Neural progenitor cell (in vitro differentiated cells): ENCODE results near the gene AQP5. TPM values are rescaled to one million over a fixed set of nuclear protein-coding genes. Genes with fewer than 3 reads are reported as not detected.

Source experiments
- DNase-seq: peaks from one replicate; pipeline ENCODE4 v3.0.0-alpha.2; 2016; ENCODE audit warnings: low spot score
- H2AFZ ChIP-seq: fragments of 200-600 bp; sonication (generic); replicated peaks from 2 replicates; pipeline ENCODE4 v1.6.1; 2016; ENCODE audit warnings: antibody characterized with exemption
- H3F3A ChIP-seq: fragments of 200-600 bp; sonication (generic); 2 replicates; pipeline ENCODE4 v1.6.1; 2016; ENCODE audit warnings: antibody characterized with exemption, low read depth
- H3K27ac ChIP-seq: fragments of 200-600 bp; sonication (generic); 2 replicates; pipeline ENCODE4 v1.5.1; 2016; ENCODE audit warnings: mild to moderate bottlenecking
- H3K27me3 ChIP-seq: fragments of 200-600 bp; sonication (generic); 2 replicates; pipeline ENCODE4 v1.6.1; 2016; ENCODE audit warnings: mild to moderate bottlenecking, moderate library complexity
- H3K36me3 ChIP-seq: fragments of 200-600 bp; sonication (generic); 2 replicates; pipeline ENCODE4 v1.5.1; 2016
- H3K4me1 ChIP-seq: fragments of 200-600 bp; sonication (generic); 2 replicates; pipeline ENCODE4 v1.6.1; 2016; ENCODE audit warnings: mixed run types
- H3K4me2 ChIP-seq: fragments of 200-600 bp; sonication (generic); 2 replicates; pipeline ENCODE4 v1.6.1; 2016
- H3K4me3 ChIP-seq: fragments of 200-600 bp; sonication (generic); 2 replicates; pipeline ENCODE4 v1.5.1; 2016
- H3K79me2 ChIP-seq: fragments of 200-600 bp; sonication (generic); 2 replicates; pipeline ENCODE4 v1.6.1; 2016; ENCODE audit warnings: low read depth
- H3K9ac ChIP-seq: fragments of 200-600 bp; sonication (generic); 2 replicates; pipeline ENCODE4 v1.6.1; 2016
- H3K9me3 ChIP-seq: fragments of 200-600 bp; sonication (generic); 2 replicates; pipeline ENCODE4 v1.5.1; 2016; ENCODE audit warnings: low read depth
- H4K20me1 ChIP-seq: fragments of 200-600 bp; sonication (generic); 2 replicates; pipeline ENCODE4 v1.6.1; 2016; ENCODE audit warnings: low read depth
- H3K27ac Mint-ChIP-seq: 3 replicates; pipeline ENCODE4 v1.8.0; 2021; ENCODE audit warnings: mixed read lengths
- H3K27me3 Mint-ChIP-seq: 2 replicates; pipeline ENCODE4 v1.8.0; 2022; ENCODE audit warnings: low read depth, mild to moderate bottlenecking, inconsistent platforms, moderate library complexity, mixed read lengths; ENCODE audit not compliant: insufficient read depth
- H3K36me3 Mint-ChIP-seq: 3 replicates; pipeline ENCODE4 v1.8.0; 2021; ENCODE audit warnings: mixed read lengths
- H3K4me1 Mint-ChIP-seq: 3 replicates; pipeline ENCODE4 v1.8.0; 2021; ENCODE audit warnings: mixed read lengths
- H3K4me3 Mint-ChIP-seq: 3 replicates; pipeline ENCODE4 v1.8.0; 2021; ENCODE audit warnings: mild to moderate bottlenecking, moderate library complexity, mixed read lengths
- H3K9me3 Mint-ChIP-seq: 3 replicates; pipeline ENCODE4 v1.8.0; 2020; ENCODE audit warnings: mixed read lengths
- CTCF ChIP-seq: fragments of 200-600 bp; sonication (generic); IDR thresholded peaks from 2 replicates; pipeline ENCODE4 v1.5.1; 2017; ENCODE audit warnings: antibody characterized with exemption, mild to moderate bottlenecking
- EZH2 ChIP-seq: fragments of 200-600 bp; sonication (generic); IDR thresholded peaks from 2 replicates; pipeline ENCODE4 v1.6.1; 2017; ENCODE audit warnings: antibody characterized with exemption, mild to moderate bottlenecking, moderate library complexity
- EZH2phosphoT487 ChIP-seq: fragments of 200-600 bp; sonication (generic); IDR thresholded peaks from 2 replicates; pipeline ENCODE4 v1.6.1; 2017; ENCODE audit warnings: antibody characterized with exemption
- total RNA-seq: library from RNA; depleted of rRNA; stranded (reverse); fragments of >200 nt; gene quantifications from 2 replicates; pipeline ENCODE4 v1.2.3, GENCODE V29; 2015; ENCODE audit warnings: low replicate concordance

AQP5 gene
- total RNA-seq, 1 donor from 2014 or later: not detected

DNA sequence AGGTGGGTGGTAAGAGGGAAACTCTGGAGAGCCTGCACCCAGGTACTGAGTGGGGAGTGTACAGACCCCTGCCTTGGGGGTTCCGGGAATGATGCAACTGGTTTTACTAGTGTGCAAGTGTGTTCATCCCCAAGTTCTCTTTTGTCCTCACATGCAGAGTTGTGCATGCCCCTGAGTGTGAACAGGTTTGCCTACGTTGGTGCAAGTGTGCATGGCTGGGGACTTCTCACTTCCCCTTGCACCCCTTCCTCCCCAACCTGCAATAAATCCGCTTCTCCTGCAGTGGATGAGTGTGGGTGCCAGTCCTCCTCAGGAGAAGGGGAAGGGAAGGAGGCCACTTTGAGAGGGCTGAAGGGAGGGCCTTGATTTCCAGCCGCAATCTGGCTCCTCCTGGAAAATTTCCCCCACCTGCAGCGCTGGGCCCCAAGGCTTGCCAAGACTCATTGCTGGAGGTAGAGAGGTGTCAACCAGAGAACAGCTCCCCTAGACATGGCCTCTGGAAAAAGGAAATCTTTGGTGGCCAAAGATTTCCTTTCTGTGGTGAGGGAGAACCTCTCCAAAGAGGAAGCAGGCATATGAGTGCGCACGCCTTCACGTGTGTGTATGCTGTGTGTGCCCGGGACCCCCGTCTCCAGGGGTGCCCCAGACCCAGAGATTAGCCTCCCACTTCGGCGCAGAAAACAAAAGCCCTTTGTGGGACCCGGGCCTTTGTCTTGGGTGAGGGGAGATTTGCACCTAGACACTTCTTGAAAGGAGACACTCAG lies 5.6 kb upstream of the AQP5 start:
- no peak for TF ChIP-seq CTCF
- H3F3A ChIP-seq: peaks cover 15% of the 10 kb centered on the region
- no peak overlapping the region for H3K4me3 ChIP-seq
- Mint-ChIP-seq H3K36me3 (no peaks in the 10 kb centered on the region), H3K4me3 (no peak overlapping the region), H3K9me3 (no peaks in the 10 kb centered on the region), H3K27ac (no peak overlapping the region), H3K27me3 (peaks cover 30% of the 10 kb centered on the region), H3K4me1 (peaks cover 23% of the 10 kb centered on the region)
- DNase-seq: no peak
- no peak overlapping the region for H3K27ac ChIP-seq
- H4K20me1 ChIP-seq: peaks cover 9% of the 10 kb centered on the region
- no peak overlapping the region for H3K4me2 ChIP-seq
- peaks cover 28% of the 10 kb centered on the region for H3K4me1 ChIP-seq
- no peaks in the 10 kb centered on the region for H3K79me2 ChIP-seq
- H3K9me3 ChIP-seq: no peaks in the 10 kb centered on the region
- no peak overlapping the region for H2AFZ ChIP-seq
- H3K9ac ChIP-seq: no peak overlapping the region
- no peaks in the 10 kb centered on the region for H3K36me3 ChIP-seq
- peaks cover 64% of the 10 kb centered on the region for H3K27me3 ChIP-seq

DNA sequence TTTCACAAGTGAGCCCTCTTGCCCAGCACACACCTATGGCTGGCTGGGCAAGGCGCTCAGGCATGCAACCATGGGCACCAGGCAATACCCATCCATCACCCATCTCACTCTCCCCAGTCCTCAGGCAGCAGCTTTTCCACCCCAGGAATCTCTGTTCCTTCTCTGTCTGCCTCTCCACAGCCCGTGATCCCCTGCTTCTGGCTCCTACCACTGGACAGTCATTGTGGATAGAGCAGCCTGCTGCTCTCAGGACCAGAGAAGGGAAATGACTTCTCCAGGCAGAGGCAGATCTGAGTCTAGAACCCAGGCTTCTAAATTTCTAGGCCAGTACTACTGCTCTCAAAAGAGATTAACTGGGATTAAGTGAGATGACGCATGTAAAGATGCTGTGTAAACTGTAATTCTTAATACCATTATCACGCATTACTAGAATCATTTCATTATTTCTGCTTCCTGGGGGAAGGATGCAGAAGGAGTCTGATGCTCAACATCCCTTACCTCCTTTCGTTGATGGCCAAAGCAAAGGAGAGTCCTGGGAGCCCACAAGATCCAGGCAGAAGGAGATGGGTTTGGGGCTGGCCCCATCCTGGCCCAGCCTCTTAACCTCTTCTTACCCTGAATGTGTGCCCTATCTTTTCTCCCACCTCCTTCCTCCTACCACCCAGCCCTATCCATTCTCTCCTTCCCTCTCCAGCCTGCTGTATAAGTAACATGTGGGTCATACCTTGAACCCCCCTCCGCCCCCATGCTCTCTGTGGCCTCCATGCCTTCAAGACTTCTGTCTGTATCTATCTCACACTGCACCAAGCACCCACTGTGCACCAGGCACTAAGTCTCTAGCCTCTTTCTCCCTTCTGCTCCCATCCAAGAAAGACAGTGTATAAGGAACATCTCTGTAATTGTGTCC lies 4.8 kb upstream of the AQP5 start:
- H3K27me3 ChIP-seq: peaks cover 72% of the 10 kb centered on the region
- peaks cover 10% of the 10 kb centered on the region for H4K20me1 ChIP-seq
- H3K4me1 ChIP-seq: peaks cover 29% of the 10 kb centered on the region
- Mint-ChIP-seq H3K27me3 (peaks cover 30% of the 10 kb centered on the region), H3K4me3 (no peak overlapping the region), H3K4me1 (peaks cover 23% of the 10 kb centered on the region), H3K9me3 (no peaks in the 10 kb centered on the region), H3K36me3 (no peaks in the 10 kb centered on the region), H3K27ac (no peak overlapping the region)
- no peaks in the 10 kb centered on the region for H3K79me2 ChIP-seq
- DNase-seq: no peak
- H3K27ac ChIP-seq: no peak overlapping the region
- H3F3A ChIP-seq: peaks cover 15% of the 10 kb centered on the region
- H2AFZ ChIP-seq: no peak overlapping the region
- no peaks in the 10 kb centered on the region for H3K36me3 ChIP-seq
- no peak for TF ChIP-seq CTCF
- TF ChIP-seq EZH2: no peak
- TF ChIP-seq EZH2phosphoT487: no peak
- no peak overlapping the region for H3K4me2 ChIP-seq
- H3K9me3 ChIP-seq: no peaks in the 10 kb centered on the region
- H3K9ac ChIP-seq: no peak overlapping the region
- no peak overlapping the region for H3K4me3 ChIP-seq

DNA sequence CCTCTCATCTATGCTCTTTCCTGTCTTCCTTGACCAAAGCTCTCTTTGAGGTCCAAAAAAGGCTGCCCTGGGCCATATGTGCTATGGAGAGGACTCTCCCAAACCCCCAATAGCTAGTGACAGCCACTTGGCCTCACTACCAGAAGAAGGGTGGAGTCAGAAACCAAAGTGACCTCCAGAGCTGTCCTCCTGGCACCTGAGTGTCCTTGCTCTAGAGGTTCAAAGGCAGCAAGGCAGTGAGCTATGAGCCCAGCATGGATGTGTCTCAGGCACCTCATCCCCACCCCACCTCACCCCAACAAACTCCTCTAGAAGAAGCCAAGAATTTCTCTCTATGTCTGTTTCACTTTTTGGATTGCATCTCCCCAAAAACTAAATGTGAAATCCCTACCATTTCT lies 4.1 kb upstream of the AQP5 start:
- no peak overlapping the region for H3K4me3 Mint-ChIP-seq
- Histone ChIP-seq H3F3A (peaks cover 15% of the 10 kb centered on the region), H3K36me3 (no peaks in the 10 kb centered on the region), H4K20me1 (peaks cover 17% of the 10 kb centered on the region), H3K4me1 (peaks cover 31% of the 10 kb centered on the region), H3K27ac (no peak overlapping the region), H3K9me3 (no peaks in the 10 kb centered on the region), H2AFZ (no peak overlapping the region), H3K9ac (no peak overlapping the region), H3K79me2 (no peaks in the 10 kb centered on the region), H3K27me3 (peaks cover 78% of the 10 kb centered on the region), H3K4me2 (no peak overlapping the region), H3K4me3 (no peak overlapping the region)
- TF ChIP-seq EZH2phosphoT487 (no peak), EZH2 (no peak), CTCF (no peak)
- no peaks in the 10 kb centered on the region for H3K9me3 Mint-ChIP-seq
- DNase-seq: no peak
- H3K36me3 Mint-ChIP-seq: no peaks in the 10 kb centered on the region
- H3K27ac Mint-ChIP-seq: no peak overlapping the region
- peaks cover 31% of the 10 kb centered on the region for H3K27me3 Mint-ChIP-seq
- peaks cover 25% of the 10 kb centered on the region for H3K4me1 Mint-ChIP-seq
